Naive thymus-derived CD4-positive, alpha-beta T cell (primary cell): ENCODE data around the gene ZNF2. TPM values are rescaled to one million over a fixed set of nuclear protein-coding genes. Genes with fewer than 3 reads are reported as not detected.
A peak's percentile ranks its signal among the peaks of the same experiment; 100 is the strongest.

Experiments
- ATAC-seq: fragments of 150-1000 bp; cut with Tn5 transposase; 2 replicates; pipeline ENCODE4 v1.10.0; 2021; ENCODE audit warnings: mild to moderate bottlenecking, moderate library complexity
- CTCF ChIA-PET: fragments of 350-600 bp; sonication (Branson Sonifier 250); formaldehyde crosslinking; loops from one replicate; lab custom pipeline; 2021; ENCODE audit warnings: antibody characterized with exemption; lab: Charles Lee
- POLR2A ChIA-PET: fragments of 350-600 bp; sonication (Branson Sonifier 250); formaldehyde crosslinking; loops from one replicate; lab custom pipeline; 2021; ENCODE audit warnings: antibody characterized with exemption, inconsistent platforms; lab: Charles Lee
- DNase-seq, 9 donors: peaks; one replicate each; pipeline versions ENCODE4 v3.0.0 to v3.0.0-alpha.2; 2020 to 2022; ENCODE audit warnings: mixed read lengths in 1 of 9
- H3K27ac ChIP-seq: one replicate; pipeline ENCODE4 v1.7.0; 2013; ENCODE audit warnings: mild to moderate bottlenecking, low read depth, low read length, moderate library complexity
- H3K27me3 ChIP-seq, 2 donors: one replicate each; pipeline ENCODE4 v1.7.0; 2013; ENCODE audit warnings: low read length in 2 of 2, mild to moderate bottlenecking in 2 of 2, moderate library complexity in 2 of 2; ENCODE audit not compliant: control insufficient read depth in 2 of 2, insufficient read depth in 2 of 2
- H3K36me3 ChIP-seq, 3 experiments: 1 replicate in 2 of 3; 2 replicates in 1 of 3; pipeline ENCODE4 v1.7.0; 2013; ENCODE audit warnings: low read length in 3 of 3, mild to moderate bottlenecking in 3 of 3, moderate library complexity in 1 of 3; ENCODE audit not compliant: insufficient read depth in 3 of 3, control insufficient read depth in 2 of 3
- H3K4me1 ChIP-seq, 2 donors: one replicate each; pipeline ENCODE4 v1.7.0; 2013; ENCODE audit warnings: low read length in 2 of 2, mild to moderate bottlenecking in 2 of 2, moderate library complexity in 1 of 2; ENCODE audit not compliant: control insufficient read depth in 2 of 2, insufficient read depth in 2 of 2
- H3K4me3 ChIP-seq: 2 replicates; pipeline ENCODE4 v1.7.0; 2013; ENCODE audit warnings: mild to moderate bottlenecking, low read length
- H3K9me3 ChIP-seq, 3 experiments: 1 replicate in 2 of 3; 2 replicates in 1 of 3; pipeline ENCODE4 v1.7.0; 2013; ENCODE audit warnings: low read length in 3 of 3; ENCODE audit not compliant: control insufficient read depth in 2 of 3
- H3K27ac Mint-ChIP-seq, 9 donors: one replicate each; pipeline ENCODE4 v1.8.0; 2020 to 2022; ENCODE audit warnings: mixed read lengths in 9 of 9, mild to moderate bottlenecking in 8 of 9, moderate library complexity in 5 of 9, inconsistent platforms in 2 of 9
- H3K27me3 Mint-ChIP-seq, 5 donors: one replicate each; pipeline ENCODE4 v1.8.0; 2021 to 2022; ENCODE audit warnings: mixed read lengths in 5 of 5, mild to moderate bottlenecking in 1 of 5
- H3K36me3 Mint-ChIP-seq, 5 donors: one replicate each; pipeline ENCODE4 v1.8.0; 2020 to 2022; ENCODE audit warnings: mixed read lengths in 5 of 5, mild to moderate bottlenecking in 3 of 5, inconsistent platforms in 1 of 5
- H3K4me1 Mint-ChIP-seq, 7 donors: one replicate each; pipeline ENCODE4 v1.8.0; 2020 to 2022; ENCODE audit warnings: mixed read lengths in 7 of 7, mild to moderate bottlenecking in 3 of 7, inconsistent platforms in 1 of 7
- H3K4me3 Mint-ChIP-seq, 10 donors: one replicate each; pipeline ENCODE4 v1.8.0; 2020 to 2022; ENCODE audit warnings: mild to moderate bottlenecking in 10 of 10, mixed read lengths in 10 of 10, moderate library complexity in 6 of 10, inconsistent platforms in 2 of 10
- H3K9me3 Mint-ChIP-seq, 11 donors: one replicate each; pipeline ENCODE4 v1.8.0; 2020 to 2022; ENCODE audit warnings: mixed read lengths in 11 of 11, mild to moderate bottlenecking in 4 of 11, inconsistent platforms in 1 of 11, moderate library complexity in 1 of 11
- intact Hi-C, 2 donors: fragments of 100-400 bp; cut with micrococcal nuclease; formaldehyde crosslinking; loops; one replicate each; pipeline ENCODE4 v1.15.1; 2023
- polyA plus RNA-seq, 2 donors: library from polyadenylated mRNA; unstranded; fragments of 300-500 nt; fragmentation: Illumina TruSeq; gene quantifications; one replicate each; pipeline ENCODE4 v1.2.3, GENCODE V29; 2021
- total RNA-seq, 6 experiments: library from RNA in 5 of 6; stranded (reverse) in 5 of 6; gene quantifications; 1 replicate in 5 of 6; 2 replicates in 1 of 6; pipeline ENCODE4 v1.2.3 and lab custom pipeline; 2021 to 2026

Gene ZNF2
- total RNA-seq (10 to 100 TPM in 1 of 5 experiments, 1 to 10 TPM in 4; 1.5 to 10.2 (median 3.4) TPM), polyA plus RNA-seq (1 to 10 TPM; 3.1 to 6.1 TPM), total RNA-seq (lab: John Stamatoyannopoulos, UW) (3.0 reads per million, percentile 16 among the genes with 10 or more reads in this experiment)

DNA sequence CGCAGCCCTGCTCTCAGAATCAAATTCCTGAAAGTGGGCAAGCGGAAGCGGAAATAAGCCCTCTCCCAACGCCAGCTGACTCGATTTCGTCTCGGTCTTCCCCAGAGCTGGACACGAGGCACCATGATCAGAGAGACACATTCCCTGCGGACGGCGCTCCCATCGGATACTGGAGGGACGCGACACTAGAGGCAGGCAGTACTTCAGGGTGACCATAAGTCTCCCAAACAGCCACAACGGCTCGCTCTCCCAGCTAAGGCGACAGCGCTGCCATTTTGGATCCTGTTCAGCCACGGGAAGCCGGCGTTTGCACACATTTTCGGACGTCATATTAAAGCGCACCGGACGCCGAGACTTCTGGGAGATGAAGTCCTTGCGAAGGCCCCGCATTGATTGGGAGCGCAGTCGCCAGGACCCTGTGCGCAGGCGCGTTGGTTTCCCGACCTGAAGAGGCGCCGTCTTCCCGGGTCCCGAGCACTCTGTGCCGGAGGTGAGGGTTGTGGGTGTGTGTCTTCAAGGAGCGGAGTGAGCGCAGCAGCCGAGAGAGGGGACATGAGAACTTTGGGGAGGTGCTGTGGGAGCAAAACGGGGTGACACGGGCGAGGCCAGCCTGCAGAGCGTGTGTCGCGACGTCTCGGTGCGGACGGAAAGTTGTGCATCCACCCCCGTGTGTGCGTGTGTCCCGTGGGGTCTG lies at the start of gene ZNF2:
ZNF2 (plus strand) TSS at position 439 of the 694 bp plus-strand sequence. CDS start 10,418 bp downstream, outside the sequence.
- Histone ChIP-seq H3K4me1 (peaks cover 4 to 13% of the 10 kb centered on the region in 2 donors), H3K9me3 (no peaks in the 10 kb centered on the region), H3K27ac (peak within 1 kb of the TSS; percentile 82), H3K36me3 (peaks cover 0 to 7% (median 0%) of the 10 kb centered on the region in 3 experiments), H3K27me3 (no peaks in the 10 kb centered on the region), H3K4me3 (peak within 1 kb of the TSS; percentile 91)
- CTCF ChIA-PET = interaction anchor here (0.6 to 2.1 kb wide), 5 partner anchors 43 to 237 kb away, joined by 3 to 12 read pairs (median 6); partner anchors contain the start of genes FAHD2A and MRPS5
- H3K9me3 Mint-ChIP-seq = peaks cover 0 to 8% (median 2%) of the 10 kb centered on the region in 11 donors
- H3K4me3 Mint-ChIP-seq = peak within 1 kb of the TSS; percentile 97 to 100 (median 99)
- no peaks in the 10 kb centered on the region for H3K27me3 Mint-ChIP-seq
- intact Hi-C loops = loop anchor here (1.0 kb wide), 8 partner anchors 42 to 237 kb away; partner anchors contain the start of genes FAHD2A (in 2 of the 2) and ZNF892 (in 2 of the 2)
- ATAC-seq (peak; percentile 97), DNase-seq (peak; percentile 92 to 98 (median 96))
- peaks cover 23 to 54% (median 40%) of the 10 kb centered on the region in 7 donors for H3K4me1 Mint-ChIP-seq
- peaks cover 4 to 18% (median 13%) of the 10 kb centered on the region in 5 donors for H3K36me3 Mint-ChIP-seq
- H3K27ac Mint-ChIP-seq = peak within 1 kb of the TSS; percentile 91 to 99 (median 96)
- POLR2A ChIA-PET = interaction anchor here (0.7 to 4.4 kb wide), 7 partner anchors 41 to 176 kb away, joined by 3 to 29 read pairs (median 6); partner anchors contain the start of genes MAL, MRPS5 and ZNF892

DNA sequence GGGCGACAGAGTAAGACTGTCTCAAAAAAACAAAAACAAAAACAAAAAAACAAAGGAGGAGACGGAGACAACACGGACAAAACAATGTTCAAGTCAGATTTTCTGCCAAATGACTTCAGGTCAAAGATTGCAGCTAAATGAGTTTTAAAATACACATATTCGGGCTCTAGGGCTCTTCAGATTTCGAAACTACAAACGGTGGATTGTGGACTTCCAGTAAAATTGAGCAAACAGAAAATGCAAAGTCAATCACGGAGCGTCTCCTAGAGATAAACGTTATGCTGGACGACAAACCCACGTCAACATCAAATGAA lies 44.6 kb upstream of the ZNF2 start:
- H3K4me1 Mint-ChIP-seq = peaks cover 38 to 58% (median 52%) of the 10 kb centered on the region in 7 donors
- peaks cover 0 to 8% (median 3%) of the 10 kb centered on the region in 5 donors for H3K36me3 Mint-ChIP-seq
- POLR2A ChIA-PET = interaction anchor here (1.3 to 9.8 kb wide), 12 partner anchors 17 to 97 kb away, joined by 3 to 137 read pairs (median 8); partner anchors contain the start of genes MAL, ZNF2, ZNF514 and ZNF892
- peaks cover 0 to 2% (median 0%) of the 10 kb centered on the region in 11 donors for H3K9me3 Mint-ChIP-seq
- H3K27ac ChIP-seq = peak overlapping the region; percentile 91
- ATAC-seq (no peak), DNase-seq (no peak)
- peaks cover 19 to 27% of the 10 kb centered on the region in 2 donors for H3K4me1 ChIP-seq
- H3K9me3 ChIP-seq = no peaks in the 10 kb centered on the region
- CTCF ChIA-PET = interaction anchor here (2.1 to 3.2 kb wide), 3 partner anchors 38 to 98 kb away, joined by 10 to 24 read pairs (median 13); partner anchors contain the start of gene ZNF514
- H3K27ac Mint-ChIP-seq = peak overlapping the region; percentile 92 to 97 (median 94)
- H3K4me3 Mint-ChIP-seq = peak overlapping the region; percentile 91 to 99 (median 96)
- H3K27me3 ChIP-seq = no peaks in the 10 kb centered on the region
- no peaks in the 10 kb centered on the region for H3K27me3 Mint-ChIP-seq
- intact Hi-C loops = loop anchor here (1.0 kb wide), 3 partner anchors 42 to 96 kb away; partner anchors contain the start of genes MAL (in 1 of the 2) and ZNF892 (in 1 of the 2)
- peaks cover 0 to 7% (median 0%) of the 10 kb centered on the region in 3 experiments for H3K36me3 ChIP-seq
- peak overlapping the region; percentile 74 for H3K4me3 ChIP-seq

DNA sequence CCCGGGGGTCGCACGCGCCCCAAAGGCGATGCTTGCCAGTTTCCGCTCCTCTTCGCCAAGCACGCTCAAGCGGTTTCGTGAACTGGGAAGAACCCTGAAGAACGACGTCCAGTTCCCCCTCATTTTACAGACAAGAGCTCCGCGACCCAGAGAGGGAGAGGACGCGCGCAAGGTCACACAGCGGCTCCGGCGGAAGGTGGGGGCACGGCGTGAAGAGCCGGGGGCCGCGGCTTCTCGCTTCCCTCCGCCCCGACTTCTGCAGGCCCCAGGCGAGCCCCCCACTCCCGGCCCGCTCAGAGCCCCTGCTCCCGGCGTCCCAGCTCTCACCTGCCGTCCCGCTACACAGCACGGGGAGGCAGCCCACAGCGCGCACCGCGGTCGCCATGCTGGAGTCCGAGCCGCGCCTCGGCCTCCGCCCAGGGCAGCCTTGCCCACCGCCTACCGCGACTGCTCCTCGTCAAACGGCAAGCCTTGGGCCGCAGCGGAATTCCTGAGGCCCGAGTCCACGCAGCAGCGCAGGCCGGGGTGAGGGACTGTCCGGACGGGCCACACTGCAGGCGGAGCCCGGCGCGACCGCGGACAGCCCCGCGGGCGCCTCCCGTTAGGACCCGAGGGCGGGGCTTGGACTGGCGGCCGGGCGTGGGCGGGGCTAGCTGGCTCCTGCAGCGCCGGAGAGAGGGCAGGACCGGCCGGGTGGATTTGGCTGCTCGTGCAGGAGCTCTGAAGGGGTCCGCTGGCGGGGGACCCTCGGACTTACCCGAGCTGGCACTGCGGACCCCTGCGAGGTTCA lies 44.0 kb upstream of the ZNF2 start, which contains the start of gene MRPS5:
MRPS5 (minus strand) TSS at position 402 of the 790 bp plus-strand sequence; CDS start at position 385, 17 bp downstream.
- peaks cover 19 to 27% of the 10 kb centered on the region in 2 donors for H3K4me1 ChIP-seq
- no peaks in the 10 kb centered on the region for H3K27me3 ChIP-seq
- peak within 1 kb of the TSS; percentile 74 for H3K4me3 ChIP-seq
- intact Hi-C loops = loop anchor here (1.0 kb wide), 7 partner anchors 38 to 281 kb away; partner anchors contain the start of genes FAHD2A (in 2 of the 2), ZNF2 (in 2 of the 2), ZNF514 (in 2 of the 2) and ZNF892 (in 2 of the 2)
- Mint-ChIP-seq H3K36me3 (peaks cover 0 to 8% (median 3%) of the 10 kb centered on the region in 5 donors), H3K27ac (peak within 1 kb of the TSS; percentile 92 to 97 (median 94)), H3K9me3 (peaks cover 0 to 2% (median 0%) of the 10 kb centered on the region in 11 donors), H3K4me1 (peaks cover 38 to 58% (median 52%) of the 10 kb centered on the region in 7 donors), H3K4me3 (peak within 1 kb of the TSS; percentile 91 to 99 (median 96)), H3K27me3 (no peaks in the 10 kb centered on the region)
- DNase-seq (peak; percentile 63 to 95 (median 72)), ATAC-seq (peak; percentile 98)
- H3K36me3 ChIP-seq = peaks cover 0 to 7% (median 0%) of the 10 kb centered on the region in 3 experiments
- POLR2A ChIA-PET = interaction anchor here (1.1 to 9.8 kb wide), 14 partner anchors 16 to 98 kb away, joined by 3 to 137 read pairs (median 6); partner anchors contain the start of genes MAL, ZNF2, ZNF514 and ZNF892
- H3K9me3 ChIP-seq = no peaks in the 10 kb centered on the region
- peak within 1 kb of the TSS; percentile 91 for H3K27ac ChIP-seq
- CTCF ChIA-PET = interaction anchor here (0.6 to 3.2 kb wide), 8 partner anchors 38 to 113 kb away, joined by 3 to 24 read pairs (median 4); partner anchors contain the start of gene ZNF514

DNA sequence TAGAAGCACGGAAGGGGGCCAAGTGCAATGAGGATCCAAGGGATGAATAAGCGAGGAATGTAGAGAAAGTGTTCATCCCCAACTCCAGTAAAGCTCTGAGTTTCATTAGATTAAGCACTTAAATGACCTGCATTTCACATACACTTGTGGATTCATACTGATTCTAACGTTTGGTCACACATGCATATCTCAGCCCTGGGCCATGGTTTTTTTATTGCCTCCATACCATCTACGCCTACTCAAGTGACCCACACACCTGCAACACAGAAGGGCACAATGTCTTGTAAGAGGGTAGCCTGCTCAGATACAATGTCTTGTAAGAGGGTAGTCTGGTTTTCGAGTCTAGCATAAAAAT lies 43.4 kb upstream of the ZNF2 start:
- Mint-ChIP-seq H3K4me3 (peak overlapping the region; percentile 91 to 99 (median 96)), H3K27me3 (no peaks in the 10 kb centered on the region), H3K27ac (peak overlapping the region; percentile 86 to 96 (median 94)), H3K9me3 (peaks cover 0 to 2% (median 0%) of the 10 kb centered on the region in 11 donors), H3K4me1 (peaks cover 38 to 57% (median 50%) of the 10 kb centered on the region in 7 donors), H3K36me3 (peaks cover 0 to 7% (median 1%) of the 10 kb centered on the region in 5 donors)
- Histone ChIP-seq H3K27ac (peak overlapping the region; percentile 91), H3K4me1 (peaks cover 19 to 27% of the 10 kb centered on the region in 2 donors), H3K4me3 (peak overlapping the region; percentile 74), H3K9me3 (no peaks in the 10 kb centered on the region), H3K36me3 (peaks cover 0 to 7% (median 0%) of the 10 kb centered on the region in 3 experiments), H3K27me3 (no peaks in the 10 kb centered on the region)
- no peak for ATAC-seq
- no peak for DNase-seq
- POLR2A ChIA-PET = interaction anchor here (1.1 to 9.8 kb wide), 13 partner anchors 16 to 98 kb away, joined by 3 to 137 read pairs (median 6); partner anchors contain the start of genes MAL, ZNF2 and ZNF514
- intact Hi-C loops = loop anchor here (1.0 kb wide), 5 partner anchors 37 to 280 kb away; partner anchors contain the start of genes FAHD2A (in 2 of the 2), ZNF2 (in 2 of the 2), ZNF514 (in 2 of the 2) and ZNF892 (in 1 of the 2)
- CTCF ChIA-PET = interaction anchor here (0.6 to 3.2 kb wide), 8 partner anchors 37 to 114 kb away, joined by 3 to 24 read pairs (median 4); partner anchors contain the start of gene ZNF514

DNA sequence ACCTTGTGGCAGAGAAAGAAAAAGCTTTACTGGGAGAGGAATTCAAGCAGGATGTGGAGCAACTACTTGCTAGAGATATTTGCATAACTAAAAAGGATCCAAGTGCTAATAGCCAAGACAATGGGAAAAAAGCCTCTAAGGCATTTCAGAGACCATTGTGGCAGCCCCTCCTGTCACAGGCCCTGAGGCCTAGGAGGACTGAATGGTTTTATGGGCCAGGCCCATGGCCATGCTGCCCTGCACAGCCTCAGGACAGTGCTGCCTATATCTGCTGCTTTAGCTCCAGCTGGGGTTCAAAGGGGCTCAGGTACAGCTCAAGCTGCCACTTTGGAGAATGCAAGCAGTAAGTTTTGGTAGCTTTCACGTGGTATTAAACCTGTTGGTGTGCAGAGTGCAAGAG lies 26.9 kb upstream of the ZNF2 start:
- Histone ChIP-seq H3K27me3 (no peaks in the 10 kb centered on the region), H3K4me3 (no peak overlapping the region), H3K27ac (no peak overlapping the region), H3K9me3 (peaks cover 4 to 61% (median 14%) of the 10 kb centered on the region in 3 experiments), H3K36me3 (no peaks in the 10 kb centered on the region), H3K4me1 (no peaks in the 10 kb centered on the region)
- DNase-seq (no peak), ATAC-seq (no peak)
- intact Hi-C loops = no loop called here
- CTCF ChIA-PET = no interaction called here
- Mint-ChIP-seq H3K4me3 (no peak overlapping the region), H3K4me1 (no peaks in the 10 kb centered on the region), H3K27me3 (no peaks in the 10 kb centered on the region), H3K27ac (no peak overlapping the region), H3K36me3 (peaks cover 8 to 63% (median 38%) of the 10 kb centered on the region in 5 donors), H3K9me3 (peaks cover 14 to 97% (median 61%) of the 10 kb centered on the region in 11 donors)
- POLR2A ChIA-PET = no interaction called here
